Measurements from ENCODE around the gene TRIO.

Gene TRIO

GRCh38 chr5:14252793-14253192 is 109.7 kb downstream of the TRIO start:
- no peak for DNase-seq

DNA sequence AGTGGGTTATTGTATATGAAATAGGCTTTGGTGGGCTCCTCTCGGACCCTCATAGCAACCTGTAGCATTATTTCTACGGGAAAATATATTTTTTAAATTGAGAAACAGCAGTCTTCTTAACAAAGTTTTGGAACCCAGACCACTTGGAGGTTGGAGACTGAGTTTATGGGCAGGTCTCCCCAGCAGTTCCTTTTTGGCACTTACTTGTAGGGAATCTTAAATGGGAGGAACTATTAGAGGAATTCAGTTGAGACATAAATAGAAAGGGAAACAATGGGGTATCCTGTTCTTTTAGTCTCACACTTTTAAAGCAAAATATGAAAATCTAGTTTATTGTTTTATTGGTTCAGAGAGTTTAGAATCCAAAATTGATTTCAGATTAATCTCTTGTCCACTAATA is 111.5 kb downstream of the TRIO start:
- no peak for DNase-seq

DNA sequence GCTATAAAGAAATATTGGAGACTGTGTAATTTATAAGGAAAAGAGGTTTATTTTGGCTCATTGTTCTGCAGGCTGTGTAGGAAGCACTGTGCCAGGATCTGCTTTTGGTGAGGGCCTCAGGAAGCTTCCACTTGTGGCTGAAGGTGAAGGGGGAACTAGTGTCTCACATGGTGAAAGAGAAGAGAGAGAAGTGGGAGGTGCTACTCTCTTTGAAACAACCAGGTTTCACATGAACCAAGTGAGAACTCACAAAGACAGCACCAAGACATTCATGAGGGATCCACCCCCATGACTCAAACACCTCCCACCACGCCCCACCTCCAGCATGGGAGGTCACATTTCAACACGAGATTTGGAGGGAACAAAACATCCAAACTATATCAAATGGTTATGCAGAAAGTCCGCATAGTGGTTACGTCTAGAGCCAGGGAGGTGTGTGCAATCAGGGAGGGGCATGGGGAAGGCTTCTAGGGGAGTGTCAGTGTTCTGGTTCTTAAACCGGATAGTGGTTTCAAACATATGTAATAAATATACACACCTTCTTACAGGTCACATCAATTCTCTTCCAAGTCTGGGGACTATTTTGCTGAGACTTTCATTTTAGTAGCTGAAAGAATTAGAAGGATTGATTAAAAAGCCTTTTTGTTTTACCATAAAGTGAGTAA is 113.0 kb downstream of the TRIO start:
- no peak for DNase-seq

DNA sequence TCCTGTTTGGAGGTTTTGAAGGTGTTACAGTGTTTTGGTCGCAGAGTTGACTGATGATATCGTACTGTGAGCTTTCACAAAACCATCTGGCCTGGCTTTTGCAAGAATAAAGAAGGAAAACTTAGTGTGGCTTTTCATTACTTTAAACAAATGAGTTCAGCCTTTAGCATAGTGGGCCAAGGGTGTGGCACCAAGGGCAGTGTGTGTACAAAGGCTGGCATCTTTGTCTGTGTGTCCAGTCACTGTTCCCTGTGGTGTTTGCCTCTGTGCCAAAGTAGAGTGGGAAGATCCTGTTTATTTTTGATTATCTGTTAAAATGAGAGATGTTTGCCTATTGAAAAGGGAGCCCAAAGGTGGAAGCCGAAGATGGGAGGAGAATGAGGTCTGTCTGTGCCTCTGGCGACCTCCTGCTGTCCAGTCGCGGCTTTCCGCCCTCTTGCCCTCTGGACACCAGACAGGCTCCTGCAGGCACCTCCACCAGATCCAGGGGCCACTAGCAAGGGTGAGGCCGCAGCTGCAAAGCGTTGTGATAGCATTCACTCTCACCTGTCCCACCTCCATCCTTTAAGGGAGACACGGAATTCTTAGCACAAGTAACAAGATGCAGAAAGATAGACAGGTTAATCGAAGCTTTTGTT is 113.7 kb downstream of the TRIO start:
- DNase-seq: no peak

DNA sequence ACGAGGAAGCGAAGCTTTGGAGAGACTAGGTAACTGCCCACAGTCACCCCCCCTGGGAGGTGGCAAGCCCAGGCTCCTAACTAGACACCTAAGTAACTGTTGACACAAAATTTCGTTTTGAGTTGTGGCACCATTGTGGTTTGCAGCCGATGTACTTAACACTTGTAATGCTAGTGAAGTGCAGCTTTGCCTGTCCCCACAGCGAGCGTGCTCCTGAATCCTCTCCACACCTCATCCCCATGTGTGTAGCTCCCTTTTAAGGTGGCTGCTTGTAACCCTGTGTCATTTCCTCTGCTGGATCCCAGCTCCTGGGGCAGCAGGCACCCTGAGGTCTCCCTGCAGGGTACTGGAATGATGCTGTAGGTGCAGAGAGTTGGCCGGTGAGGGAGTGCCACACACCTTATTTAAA is 114.9 kb downstream of the TRIO start:
- DNase-seq: no peak

- no peak for DNase-seq
Observed at GRCh38 chr5:14258840-14259239, 115.7 kb downstream of the TRIO start.

- no peak for DNase-seq
Observed at GRCh38 chr5:14260637-14261036, 117.5 kb downstream of the TRIO start.

GRCh38 chr5:14261235-14261634 is 118.1 kb downstream of the TRIO start:
- no peak for DNase-seq

GRCh38 chr5:14261856-14262611 is 118.9 kb downstream of the TRIO start:
- DNase-seq: no peak

DNA sequence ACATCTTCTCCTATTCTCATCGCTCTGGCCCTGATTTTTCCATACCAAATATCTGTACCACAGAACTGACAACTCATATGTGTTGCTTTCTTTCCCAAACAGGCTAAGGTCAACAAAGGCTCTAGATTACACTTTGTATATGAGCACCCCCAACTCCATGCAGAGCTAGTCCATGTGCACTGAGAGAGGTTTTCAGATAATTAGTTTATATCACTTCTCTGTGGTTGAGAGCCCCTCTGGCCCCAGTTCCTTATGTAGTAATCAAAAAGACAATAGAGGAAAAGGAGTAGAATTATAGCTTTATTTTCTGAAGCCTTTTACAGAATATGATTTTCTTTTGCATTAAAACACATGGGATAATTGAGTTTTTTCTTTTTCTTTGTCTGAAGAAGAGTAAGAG is 120.0 kb downstream of the TRIO start:
- no peak for DNase-seq

GRCh38 chr5:14263699-14264098 is 120.6 kb downstream of the TRIO start:
- no peak for DNase-seq

DNA sequence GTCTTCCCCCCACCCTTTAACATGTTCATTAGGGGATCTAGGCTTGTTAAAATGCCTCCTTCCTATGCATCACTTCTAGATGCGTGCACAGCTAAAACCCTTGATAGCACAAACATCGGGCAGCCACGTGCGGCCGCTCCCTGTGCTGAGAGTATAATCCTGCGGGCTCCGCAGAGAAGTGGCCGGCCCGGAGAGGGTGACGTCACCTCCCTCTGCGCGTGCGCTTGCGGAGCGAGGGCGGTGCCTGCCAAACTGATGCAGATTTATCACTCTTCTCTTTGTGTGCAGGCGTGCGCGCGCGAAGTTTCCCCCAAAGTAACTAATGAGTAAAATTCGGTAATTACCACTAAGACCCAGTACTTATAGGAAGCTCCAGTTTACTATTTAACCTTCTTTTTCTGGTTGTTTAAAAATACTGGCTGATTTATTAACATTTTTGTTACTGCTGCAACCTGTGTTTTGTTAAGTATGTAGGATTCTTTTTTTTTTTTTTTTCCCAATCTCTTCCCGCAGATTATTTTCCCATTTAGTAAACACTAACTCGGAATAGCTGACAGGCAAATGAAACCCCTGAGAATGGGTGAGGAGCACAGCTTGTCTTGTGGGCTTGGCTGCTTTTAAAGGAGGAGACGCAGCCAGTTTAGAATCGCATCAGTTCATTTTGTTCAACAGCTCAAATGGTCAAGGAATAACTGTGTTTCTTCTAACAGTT is 121.6 kb downstream of the TRIO start:
- peak; percentile 87 for DNase-seq

DNA sequence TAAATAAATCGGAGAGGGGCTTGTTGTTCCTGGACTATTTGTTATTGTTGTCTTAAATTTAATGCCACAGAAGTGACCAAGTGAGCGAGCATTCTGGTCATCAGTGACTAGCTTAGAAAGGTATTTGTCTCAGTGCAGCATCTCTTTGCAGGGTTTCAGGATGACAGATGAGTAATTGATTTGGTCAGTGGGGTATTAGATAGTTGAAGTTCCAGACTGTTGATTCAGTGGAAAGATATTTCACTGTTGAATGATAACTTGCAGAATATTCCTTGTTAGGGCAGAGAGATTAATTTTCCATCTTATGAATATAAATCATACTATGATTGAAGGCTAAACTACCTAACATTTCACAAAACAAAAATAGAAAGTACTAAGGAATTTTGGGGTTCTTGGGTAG is 122.4 kb downstream of the TRIO start:
- DNase-seq: no peak

DNA sequence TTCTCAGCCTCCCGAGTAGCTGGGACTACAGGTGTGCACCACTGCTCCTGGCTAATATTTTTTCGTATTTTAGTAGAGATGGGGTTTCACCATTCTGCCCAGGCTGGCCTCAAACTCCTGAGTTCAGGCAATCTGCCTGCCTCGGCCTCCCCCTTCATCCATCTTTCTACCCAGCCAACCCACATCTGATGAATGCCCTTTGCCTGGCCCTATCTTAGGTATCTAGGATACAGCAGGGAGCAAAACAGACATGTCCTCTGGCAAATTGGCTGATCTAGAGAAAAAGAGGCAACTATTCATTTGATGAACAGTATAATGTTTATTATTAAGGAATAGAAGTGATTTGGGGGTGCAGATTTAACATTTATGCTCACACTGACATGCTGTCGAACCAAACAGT is 123.0 kb downstream of the TRIO start:
- no peak for DNase-seq

- no peak for DNase-seq
Observed at GRCh38 chr5:14266686-14267085, 123.5 kb downstream of the TRIO start.

DNA sequence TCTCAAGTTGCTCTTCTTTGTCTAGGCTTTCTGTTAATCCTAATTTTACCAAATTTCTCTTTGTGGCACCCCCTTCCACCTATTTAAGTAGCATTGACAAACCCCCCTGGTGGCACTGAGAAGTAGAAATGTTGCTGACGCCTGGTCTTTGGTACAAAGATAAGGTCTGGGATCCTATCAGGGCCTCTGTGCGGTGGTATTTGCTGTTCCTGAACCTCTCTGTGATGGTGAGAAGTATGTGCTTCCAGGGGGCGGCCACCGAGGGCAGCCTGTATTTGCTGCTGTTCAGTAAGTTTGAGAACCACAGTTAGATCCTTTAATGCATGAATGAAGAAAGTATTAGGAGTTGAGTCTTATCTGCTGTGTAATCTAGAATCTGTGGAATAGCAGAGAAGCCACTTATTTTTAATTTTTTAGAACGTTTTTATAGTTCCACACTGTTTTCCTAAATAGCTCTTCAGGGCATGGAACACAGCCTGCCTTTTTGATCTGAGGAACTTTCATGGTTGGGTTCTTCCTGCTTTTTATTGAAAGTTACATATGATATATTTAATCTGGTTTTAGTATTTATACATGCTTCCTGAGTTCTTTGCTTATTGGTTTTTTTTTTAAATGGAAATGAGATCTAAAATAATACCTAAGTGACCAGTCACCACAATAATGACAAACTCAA is 124.2 kb downstream of the TRIO start:
- no peak for DNase-seq

- no peak for DNase-seq
Observed at GRCh38 chr5:14267991-14268708, 125.0 kb downstream of the TRIO start.

DNA sequence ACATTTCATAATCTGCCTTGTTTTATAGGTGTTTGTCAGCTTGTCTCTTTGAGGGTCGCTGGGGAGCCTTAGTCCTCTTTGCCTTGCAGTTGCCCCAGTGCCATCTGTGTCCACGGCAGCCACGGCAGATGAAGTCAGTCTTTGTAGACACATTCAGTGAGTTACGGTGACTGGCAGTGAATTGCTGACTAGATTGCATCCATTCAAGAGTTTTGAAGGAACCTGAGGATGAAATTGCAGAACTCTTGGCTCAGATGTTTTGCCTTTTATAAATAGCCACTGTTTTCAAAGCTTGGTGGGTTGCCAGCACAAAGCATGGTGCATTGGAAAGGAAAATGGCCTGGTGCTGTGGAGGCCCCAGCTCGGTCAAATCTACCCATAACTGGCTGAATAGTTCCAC is 125.6 kb downstream of the TRIO start:
- DNase-seq: no peak

DNA sequence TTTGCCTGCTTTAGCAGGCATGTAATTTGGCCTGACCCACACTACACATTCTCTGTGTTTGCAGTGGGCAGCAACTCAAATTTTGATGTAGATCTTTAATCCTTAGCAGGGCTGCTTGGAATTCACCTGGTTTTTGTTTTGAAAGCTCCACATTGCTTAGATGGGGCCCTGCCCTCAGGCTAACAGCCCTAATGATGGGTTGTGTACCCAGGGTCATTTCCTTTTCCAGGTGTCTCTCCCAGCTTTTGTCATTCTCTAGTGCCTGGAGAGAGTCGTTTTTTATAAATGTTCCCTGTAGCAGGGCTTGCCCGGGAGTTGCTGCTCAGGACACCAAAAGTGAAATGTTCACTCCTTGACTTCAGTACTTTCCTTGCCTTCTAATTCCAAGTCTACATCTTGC is 126.3 kb downstream of the TRIO start:
- DNase-seq: no peak

DNA sequence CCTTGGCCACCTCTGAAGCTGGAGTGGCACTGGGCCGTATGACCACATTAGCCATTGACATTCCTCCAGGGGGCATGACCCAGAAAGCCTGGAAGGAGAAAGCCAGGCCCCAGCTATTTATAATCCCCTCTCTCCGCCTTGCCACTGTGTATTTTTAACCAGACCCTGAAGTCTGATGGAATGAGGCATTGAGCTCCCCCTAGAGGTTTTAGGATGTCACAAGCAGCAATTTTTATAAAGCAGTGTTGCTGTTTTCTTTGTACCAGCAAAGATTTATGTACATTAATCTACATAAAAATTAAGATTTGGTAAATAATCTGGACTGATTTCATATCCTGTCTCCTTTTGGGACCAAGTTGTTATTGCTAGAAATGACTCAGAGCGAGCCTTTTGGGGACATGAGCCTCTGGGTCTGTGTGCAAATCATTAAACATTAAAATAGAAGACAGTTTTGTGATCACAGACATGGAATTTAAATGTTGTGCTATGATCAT is 127.1 kb downstream of the TRIO start:
- no peak for DNase-seq

GRCh38 chr5:14272548-14273205 is 129.5 kb downstream of the TRIO start:
- no peak for DNase-seq

Data from activated CD4-positive, alpha-beta T cell treated with anti-CD3 and anti-CD28 coated beads for 48 hours (primary cell).